Panc1 (cell line): ENCODE data around the gene GPC6. TPM values are rescaled to one million over a fixed set of nuclear protein-coding genes. Genes with fewer than 3 reads are reported as not detected.

Experiments used
- ATAC-seq: fragments of 200-7000 bp; cut with Tn5 transposase; 2 replicates; pipeline ENCODE4 v1.9.1; 2020; ENCODE audit warnings: mild to moderate bottlenecking, moderate library complexity
- BruUV-seq: library from RNA; stranded (reverse); fragments of 400-500 nt; replicated peaks from 2 replicates; lab custom pipeline; 2021; lab: Mats Ljungman, UMichigan
- CTCF ChIA-PET: fragments of 300-600 bp; sonication (Branson Sonifier 250); formaldehyde crosslinking; loops from one replicate; lab custom pipeline; 2022; ENCODE audit warnings: antibody characterized with exemption; lab: Charles Lee
- POLR2A ChIA-PET: fragments of 300-600 bp; sonication (Branson Sonifier 250); formaldehyde crosslinking; loops from one replicate; lab custom pipeline; 2022; ENCODE audit warnings: antibody characterized with exemption; lab: Charles Lee
- DNase-seq: peaks from one replicate; pipeline ENCODE4 v3.0.0-alpha.2; 2010; ENCODE audit warnings: low read depth, low spot score
- H3K27ac ChIP-seq: 2 replicates; pipeline ENCODE4 v1.5.1; 2011; ENCODE audit warnings: mild to moderate bottlenecking, low read length, inconsistent platforms
- H3K27me3 ChIP-seq: fragments of 200-500 bp; sonication (Bioruptor generic); 2 replicates; pipeline ENCODE4 v1.6.0; 2014; ENCODE audit warnings: low read length, inconsistent platforms; ENCODE audit not compliant: control insufficient read depth, insufficient read depth
- H3K36me3 ChIP-seq: fragments of 200-500 bp; sonication (Bioruptor generic); 2 replicates; pipeline ENCODE4 v1.5.1; 2014; ENCODE audit warnings: inconsistent platforms, mild to moderate bottlenecking, low read length, moderate library complexity; ENCODE audit not compliant: control insufficient read depth, insufficient read depth
- H3K4me1 ChIP-seq: 2 replicates; pipeline ENCODE4 v1.5.1; 2011; ENCODE audit warnings: inconsistent platforms, mild to moderate bottlenecking, low read length, moderate library complexity; ENCODE audit not compliant: control insufficient read depth, insufficient read depth
- H3K4me3 ChIP-seq, 2 experiments: 2 replicates each; pipeline ENCODE4 v1.5.1; 2011 to 2012; ENCODE audit warnings: low read depth in 2 of 2, low read length in 2 of 2, mild to moderate bottlenecking in 2 of 2, inconsistent platforms in 1 of 2, moderate library complexity in 1 of 2
- H3K9me3 ChIP-seq: fragments of 200-500 bp; sonication (Bioruptor generic); 2 replicates; pipeline ENCODE4 v1.5.1; 2014; ENCODE audit warnings: low read depth, mild to moderate bottlenecking, inconsistent platforms, low read length, moderate library complexity; ENCODE audit not compliant: control insufficient read depth, insufficient read depth
- POLR2AphosphoS5 ChIP-seq: IDR thresholded peaks from 2 replicates; pipeline ENCODE4 v1.6.1; 2012; ENCODE audit warnings: mild to moderate bottlenecking, low read depth, low read length, moderate library complexity
- SIN3A ChIP-seq: IDR thresholded peaks from 2 replicates; pipeline ENCODE4 v1.6.1; 2012; ENCODE audit warnings: low read depth, mild to moderate bottlenecking, low read length, moderate library complexity, borderline replicate concordance; ENCODE audit not compliant: insufficient read depth
- TCF7L2 ChIP-seq: IDR thresholded peaks from 2 replicates; pipeline ENCODE4 v1.6.1; 2011; ENCODE audit warnings: mild to moderate bottlenecking, low read depth, low read length, inconsistent platforms
- in situ Hi-C: cut with HindIII; loops from 2 replicates; pipeline ENCODE4 v1.10.0; 2016; ENCODE audit warnings: low sequenced_read_pairs, low pct_unique_long_range_greater_than_20kb
- intact Hi-C: fragments of 100-400 bp; cut with micrococcal nuclease; formaldehyde crosslinking; loops from one replicate; pipeline ENCODE4 v1.10.0; 2022; ENCODE audit not compliant: unreplicated experiment
- total RNA-seq: library from RNA; stranded (reverse); gene quantifications from one replicate; pipeline ENCODE4 v1.2.1, GENCODE V29; 2021; ENCODE audit not compliant: unreplicated experiment
- TF ChIP-seq, protein P1 (sequence below): fragments of 450-650 bp; IDR thresholded peaks from 2 replicates; pipeline ENCODE4 v1.5.1; 2017; ENCODE audit warnings: mild to moderate bottlenecking
- TF ChIP-seq, protein P2 (sequence below), 2 experiments: IDR thresholded peaks; 2 replicates each; pipeline ENCODE4 v1.6.1; 2011 to 2012; ENCODE audit warnings: low read depth in 2 of 2, control low read depth in 1 of 2, low read length in 1 of 2, mild to moderate bottlenecking in 1 of 2, moderate library complexity in 1 of 2; ENCODE audit not compliant: insufficient read depth in 1 of 2

GPC6 gene
- total RNA-seq, 1 experiment from 2014 or later: 4.8 TPM

DNA sequence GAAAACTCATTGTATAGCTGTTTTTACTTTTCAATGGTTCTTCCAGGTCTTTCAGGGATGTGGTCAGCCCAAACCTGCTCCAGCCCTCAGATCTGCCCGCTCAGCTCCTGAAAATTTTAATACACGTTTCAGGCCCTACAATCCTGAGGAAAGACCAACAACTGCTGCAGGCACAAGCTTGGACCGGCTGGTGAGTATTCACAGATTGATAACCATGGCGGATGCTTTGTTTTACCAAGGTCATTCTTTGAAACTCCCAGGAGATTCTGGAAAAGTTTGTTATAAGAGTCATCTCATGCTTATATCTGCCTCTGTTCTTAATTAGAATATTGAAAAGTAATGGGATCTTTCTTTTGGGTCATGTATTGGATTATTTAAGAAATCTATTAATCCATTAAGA is 1079.3 kb downstream of the GPC6 start:
- ChIA-PET POLR2A (no interaction called here), CTCF (no interaction called here)
- ATAC-seq (no peak), DNase-seq (no peak)
- H3K9me3 ChIP-seq: no peaks in the 10 kb centered on the region
- BruUV-seq: no TSS peak
- H3K27ac ChIP-seq: no peak overlapping the region
- H3K27me3 ChIP-seq: no peaks in the 10 kb centered on the region
- intact Hi-C loops (no loop called here), in situ Hi-C loops (no loop called here)
- no peaks in the 10 kb centered on the region for H3K4me1 ChIP-seq
- H3K36me3 ChIP-seq: no peaks in the 10 kb centered on the region
- no peak overlapping the region for H3K4me3 ChIP-seq
- TF ChIP-seq TCF7L2: no peak
- TF ChIP-seq POLR2AphosphoS5: no peak
- TF ChIP-seq, protein P1, sequence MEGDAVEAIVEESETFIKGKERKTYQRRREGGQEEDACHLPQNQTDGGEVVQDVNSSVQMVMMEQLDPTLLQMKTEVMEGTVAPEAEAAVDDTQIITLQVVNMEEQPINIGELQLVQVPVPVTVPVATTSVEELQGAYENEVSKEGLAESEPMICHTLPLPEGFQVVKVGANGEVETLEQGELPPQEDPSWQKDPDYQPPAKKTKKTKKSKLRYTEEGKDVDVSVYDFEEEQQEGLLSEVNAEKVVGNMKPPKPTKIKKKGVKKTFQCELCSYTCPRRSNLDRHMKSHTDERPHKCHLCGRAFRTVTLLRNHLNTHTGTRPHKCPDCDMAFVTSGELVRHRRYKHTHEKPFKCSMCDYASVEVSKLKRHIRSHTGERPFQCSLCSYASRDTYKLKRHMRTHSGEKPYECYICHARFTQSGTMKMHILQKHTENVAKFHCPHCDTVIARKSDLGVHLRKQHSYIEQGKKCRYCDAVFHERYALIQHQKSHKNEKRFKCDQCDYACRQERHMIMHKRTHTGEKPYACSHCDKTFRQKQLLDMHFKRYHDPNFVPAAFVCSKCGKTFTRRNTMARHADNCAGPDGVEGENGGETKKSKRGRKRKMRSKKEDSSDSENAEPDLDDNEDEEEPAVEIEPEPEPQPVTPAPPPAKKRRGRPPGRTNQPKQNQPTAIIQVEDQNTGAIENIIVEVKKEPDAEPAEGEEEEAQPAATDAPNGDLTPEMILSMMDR: no peak
- TF ChIP-seq SIN3A: no peak
- TF ChIP-seq, protein P2, sequence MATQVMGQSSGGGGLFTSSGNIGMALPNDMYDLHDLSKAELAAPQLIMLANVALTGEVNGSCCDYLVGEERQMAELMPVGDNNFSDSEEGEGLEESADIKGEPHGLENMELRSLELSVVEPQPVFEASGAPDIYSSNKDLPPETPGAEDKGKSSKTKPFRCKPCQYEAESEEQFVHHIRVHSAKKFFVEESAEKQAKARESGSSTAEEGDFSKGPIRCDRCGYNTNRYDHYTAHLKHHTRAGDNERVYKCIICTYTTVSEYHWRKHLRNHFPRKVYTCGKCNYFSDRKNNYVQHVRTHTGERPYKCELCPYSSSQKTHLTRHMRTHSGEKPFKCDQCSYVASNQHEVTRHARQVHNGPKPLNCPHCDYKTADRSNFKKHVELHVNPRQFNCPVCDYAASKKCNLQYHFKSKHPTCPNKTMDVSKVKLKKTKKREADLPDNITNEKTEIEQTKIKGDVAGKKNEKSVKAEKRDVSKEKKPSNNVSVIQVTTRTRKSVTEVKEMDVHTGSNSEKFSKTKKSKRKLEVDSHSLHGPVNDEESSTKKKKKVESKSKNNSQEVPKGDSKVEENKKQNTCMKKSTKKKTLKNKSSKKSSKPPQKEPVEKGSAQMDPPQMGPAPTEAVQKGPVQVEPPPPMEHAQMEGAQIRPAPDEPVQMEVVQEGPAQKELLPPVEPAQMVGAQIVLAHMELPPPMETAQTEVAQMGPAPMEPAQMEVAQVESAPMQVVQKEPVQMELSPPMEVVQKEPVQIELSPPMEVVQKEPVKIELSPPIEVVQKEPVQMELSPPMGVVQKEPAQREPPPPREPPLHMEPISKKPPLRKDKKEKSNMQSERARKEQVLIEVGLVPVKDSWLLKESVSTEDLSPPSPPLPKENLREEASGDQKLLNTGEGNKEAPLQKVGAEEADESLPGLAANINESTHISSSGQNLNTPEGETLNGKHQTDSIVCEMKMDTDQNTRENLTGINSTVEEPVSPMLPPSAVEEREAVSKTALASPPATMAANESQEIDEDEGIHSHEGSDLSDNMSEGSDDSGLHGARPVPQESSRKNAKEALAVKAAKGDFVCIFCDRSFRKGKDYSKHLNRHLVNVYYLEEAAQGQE (IDR thresholded peaks at IDR 0.05; ENCODE audit: insufficient read depth in 1 of 2, low read depth in 2 of 2, low read length in 1 of 2): no peak

DNA sequence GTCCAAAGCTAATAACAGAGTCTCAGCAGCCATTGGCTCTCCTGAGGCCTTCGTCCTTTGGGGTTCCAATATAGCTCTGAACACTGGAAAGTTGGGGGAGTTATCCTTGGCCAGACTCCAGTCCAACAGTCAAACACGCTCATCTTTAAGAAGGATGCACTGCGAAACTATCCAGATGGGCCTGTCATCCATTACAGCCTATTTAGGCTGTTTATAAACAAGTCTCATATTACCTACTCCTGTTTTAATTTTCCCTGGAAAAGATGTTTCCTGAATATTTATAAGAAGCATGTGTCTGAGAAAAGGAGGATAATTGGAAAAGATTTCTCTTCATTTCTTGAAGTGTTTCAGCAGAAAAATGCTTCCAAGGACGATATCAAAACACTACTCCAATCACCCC is 1082.2 kb downstream of the GPC6 start:
- Histone ChIP-seq H3K27ac (no peak overlapping the region), H3K4me3 (no peak overlapping the region), H3K27me3 (no peaks in the 10 kb centered on the region), H3K9me3 (no peaks in the 10 kb centered on the region), H3K36me3 (no peaks in the 10 kb centered on the region), H3K4me1 (no peaks in the 10 kb centered on the region)
- TF ChIP-seq, protein P1: no peak
- no peak for TF ChIP-seq POLR2AphosphoS5
- no peak for TF ChIP-seq TCF7L2
- no peak for TF ChIP-seq SIN3A
- TF ChIP-seq, protein P2 (IDR thresholded peaks at IDR 0.05; ENCODE audit: insufficient read depth in 1 of 2, low read depth in 2 of 2, low read length in 1 of 2): no peak
- no TSS peak for BruUV-seq
- CTCF ChIA-PET: no interaction called here
- ATAC-seq: no peak
- DNase-seq: no peak
- in situ Hi-C loops: no loop called here
- intact Hi-C loops: no loop called here
- POLR2A ChIA-PET: no interaction called here
